Kidney (tissue), 14 donors: ENCODE data around the gene CTRB1. TPM values are rescaled to one million over a fixed set of nuclear protein-coding genes. Genes with fewer than 3 reads are reported as not detected.

Source experiments
- DNase-seq, 5 donors: peaks; one replicate each; pipeline ENCODE4 v3.0.0-alpha.2; 2013 to 2020
- FAIRE-seq: peaks from 2 replicates; lab custom pipeline; 2012; peaks lifted over from hg19 to GRCh38; lab: Jason Lieb, UNC
- H3K27ac ChIP-seq, 2 donors: one replicate each; pipeline ENCODE4 v1.7.0; 2013; ENCODE audit warnings: low read depth in 2 of 2, low read length in 2 of 2, inconsistent platforms in 1 of 2
- H3K27me3 ChIP-seq: one replicate; pipeline ENCODE4 v1.7.1; 2013; ENCODE audit warnings: low read length, inconsistent platforms; ENCODE audit not compliant: control insufficient read depth, insufficient read depth
- H3K36me3 ChIP-seq, 3 donors: one replicate each; pipeline versions ENCODE4 v1.7.0 to v1.7.1; 2013; ENCODE audit warnings: low read length in 3 of 3, control low read depth in 1 of 3, inconsistent platforms in 1 of 3; ENCODE audit not compliant: insufficient read depth in 3 of 3, control insufficient read depth in 2 of 3
- H3K4me1 ChIP-seq, 3 donors: one replicate each; pipeline versions ENCODE4 v1.7.0 to v1.7.1; 2013; ENCODE audit warnings: low read length in 3 of 3, inconsistent platforms in 1 of 3, low read depth in 1 of 3; ENCODE audit not compliant: control insufficient read depth in 2 of 3, insufficient read depth in 2 of 3
- H3K4me3 ChIP-seq, 3 donors: one replicate each; pipeline versions ENCODE4 v1.7.0 to v1.8.1; 2013; ENCODE audit warnings: low read length in 3 of 3, control low read depth in 1 of 3, inconsistent platforms in 1 of 3
- H3K9ac ChIP-seq, 3 donors: one replicate each; pipeline versions ENCODE4 v1.7.0 to v1.7.1; 2013; ENCODE audit warnings: low read length in 3 of 3, control low read depth in 1 of 3, inconsistent platforms in 1 of 3
- H3K9me3 ChIP-seq, 3 donors: one replicate each; pipeline versions ENCODE4 v1.7.0 to v1.7.1; 2013; ENCODE audit warnings: low read length in 3 of 3, control low read depth in 1 of 3, inconsistent platforms in 1 of 3; ENCODE audit not compliant: control insufficient read depth in 2 of 3, insufficient read depth in 1 of 3
- CTCF ChIP-seq: IDR thresholded peaks from 3 replicates; pipeline ENCODE4 v1.5.1; 2012; ENCODE audit warnings: mild to moderate bottlenecking, moderate library complexity, borderline replicate concordance; ENCODE audit not compliant: insufficient read depth; ENCODE audit errors: extremely low read depth
- intact Hi-C: fragments of 100-400 bp; cut with DNase I; formaldehyde crosslinking; loops from one replicate; pipeline ENCODE4 v1.11.1; 2022
- polyA plus RNA-seq: library from polyadenylated mRNA; stranded (reverse); fragments of 350-450 nt; fragmentation: Illumina TruSeq; extraction: RNeasy Lipid Tissue Mini Kit (QIAGEN cat#74804); gene quantifications from one replicate; pipeline ENCODE4 v1.2.3, GENCODE V29; 2014; ENCODE audit warnings: low read depth, low replicate concordance; ENCODE audit not compliant: insufficient read depth
- total RNA-seq: library from RNA; stranded (reverse); fragmentation: NEBNext Ultra II Directional; extraction: Animal tissue kit (Norgen Biotek cat#: 25700); gene quantifications from one replicate; pipeline ENCODE4 v1.2.1, GENCODE V29; 2021
- donor health status: control.
- donor health status: control.
- donor health status: control.
- donor health status: control.
- donor health status: control.
- donor health status: DM: yes; HTN: yes; CAD: no.
- donor health status: Normal renal cell carcinoma (clear cell type).

The CTRB1 gene
- total and polyA plus RNA-seq, 2 donors from 2014 or later: not detected

DNA sequence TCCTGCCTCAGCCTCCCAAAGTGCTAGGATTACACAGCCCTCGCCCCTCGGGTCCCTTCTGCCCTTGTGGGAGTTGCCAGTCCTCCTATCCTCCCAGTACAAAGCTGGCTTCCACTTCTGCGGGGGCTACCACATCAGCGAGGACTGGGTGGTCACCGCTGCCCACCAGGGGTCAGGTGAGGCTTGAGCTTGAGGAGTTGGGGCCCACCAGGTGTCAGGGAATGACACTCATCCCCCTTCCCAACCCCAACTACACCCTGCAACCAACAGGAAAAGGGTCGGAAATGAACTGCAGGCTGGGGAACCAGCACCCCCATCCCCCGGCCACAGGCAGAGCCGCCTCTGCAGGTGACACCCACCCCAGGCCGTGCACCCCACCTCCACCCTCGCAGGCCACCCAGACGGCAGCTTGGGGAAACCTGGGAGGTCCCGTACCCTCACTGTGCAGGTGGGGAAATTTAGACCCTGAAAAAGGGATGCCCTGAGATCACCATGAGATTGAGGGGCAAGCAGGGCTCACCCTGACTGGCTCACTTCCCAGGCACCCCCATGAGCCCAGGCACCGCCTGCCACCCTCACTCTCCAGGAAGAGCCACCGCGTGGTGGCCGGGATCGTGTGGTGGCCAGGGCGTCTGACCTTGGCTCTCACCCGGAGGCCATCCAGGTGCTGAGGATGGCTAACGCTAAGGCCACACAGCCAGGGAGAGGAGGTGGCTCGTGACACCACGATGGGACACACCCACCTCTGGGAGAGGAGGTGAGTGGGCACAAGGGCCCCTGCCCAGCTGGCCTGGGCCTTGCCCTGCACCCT lies 8.0 kb downstream of the CTRB1 start:
- Histone ChIP-seq H3K4me3 (no peak overlapping the region), H3K4me1 (peaks cover 0 to 9% (median 8%) of the 10 kb centered on the region in 3 donors), H3K9me3 (no peaks in the 10 kb centered on the region), H3K36me3 (peaks cover 0 to 15% (median 7%) of the 10 kb centered on the region in 3 donors), H3K27me3 (no peaks in the 10 kb centered on the region), H3K9ac (no peak overlapping the region), H3K27ac (no peak overlapping the region)
- peak in 1 of 5 donors; percentile 69 for DNase-seq
- intact Hi-C loops: no loop called here
- no peak for FAIRE-seq
- no peak for TF ChIP-seq CTCF

GRCh38 chr16:75227361-75228142 lies 8.8 kb downstream of the CTRB1 start:
- DNase-seq: peak in 1 of 5 donors; percentile 61
- H3K9me3 ChIP-seq: no peaks in the 10 kb centered on the region
- peaks cover 0 to 9% (median 8%) of the 10 kb centered on the region in 3 donors for H3K4me1 ChIP-seq
- intact Hi-C loops: no loop called here
- no peak overlapping the region for H3K9ac ChIP-seq
- no peak overlapping the region for H3K27ac ChIP-seq
- FAIRE-seq: no peak
- no peaks in the 10 kb centered on the region for H3K27me3 ChIP-seq
- peaks cover 0 to 19% (median 7%) of the 10 kb centered on the region in 3 donors for H3K36me3 ChIP-seq
- no peak overlapping the region for H3K4me3 ChIP-seq
- TF ChIP-seq CTCF: no peak

GRCh38 chr16:75228143-75228976 lies 9.6 kb downstream of the CTRB1 start:
- peaks cover 0 to 23% (median 8%) of the 10 kb centered on the region in 3 donors for H3K36me3 ChIP-seq
- H3K9ac ChIP-seq: no peak overlapping the region
- no peak for TF ChIP-seq CTCF
- H3K27me3 ChIP-seq: no peaks in the 10 kb centered on the region
- DNase-seq (peak in 1 of 5 donors; percentile 72), FAIRE-seq (no peak)
- intact Hi-C loops: no loop called here
- H3K4me3 ChIP-seq: no peak overlapping the region
- H3K27ac ChIP-seq: no peak overlapping the region
- no peaks in the 10 kb centered on the region for H3K9me3 ChIP-seq
- H3K4me1 ChIP-seq: peaks cover 0 to 9% (median 8%) of the 10 kb centered on the region in 3 donors
